HCEC 1CT (cell line): ENCODE results near the gene RAI1.

Experiments used
- DNase-seq: peaks from one replicate; pipeline ENCODE4 v3.0.0-alpha.2; 2017

RAI1 gene

GRCh38 chr17:17737961-17738894, 57.0 kb downstream of the RAI1 start:
- DNase-seq: no peak

GRCh38 chr17:17738901-17739300, 57.6 kb downstream of the RAI1 start:
- DNase-seq: no peak

GRCh38 chr17:17739388-17740066, 58.3 kb downstream of the RAI1 start:
- peak; percentile 63 for DNase-seq

GRCh38 chr17:17740615-17741348, 59.5 kb downstream of the RAI1 start:
- DNase-seq: no peak

GRCh38 chr17:17741349-17742023, 60.2 kb downstream of the RAI1 start:
- no peak for DNase-seq

GRCh38 chr17:17742133-17742621, 60.9 kb downstream of the RAI1 start:
- no peak for DNase-seq

- no peak for DNase-seq
These were observed 61.6 kb downstream of the RAI1 start for GRCh38 chr17:17742688-17743390.

- DNase-seq: no peak
These were observed 62.3 kb downstream of the RAI1 start for GRCh38 chr17:17743391-17744112.

GRCh38 chr17:17744116-17744515, 62.9 kb downstream of the RAI1 start:
- DNase-seq: no peak

GRCh38 chr17:17745476-17746455, 64.5 kb downstream of the RAI1 start:
- DNase-seq: no peak

- DNase-seq: no peak
These were observed 66.9 kb downstream of the RAI1 start for GRCh38 chr17:17748179-17748578.

- no peak for DNase-seq
These were observed 67.3 kb downstream of the RAI1 start for GRCh38 chr17:17748604-17749003.

- DNase-seq: no peak
These were observed 67.9 kb downstream of the RAI1 start for GRCh38 chr17:17749025-17749772.

- no peak for DNase-seq
These were observed 68.7 kb downstream of the RAI1 start for GRCh38 chr17:17749921-17750320.

GRCh38 chr17:17750881-17751280, 69.6 kb downstream of the RAI1 start:
- DNase-seq: no peak

- no peak for DNase-seq
These were observed 70.3 kb downstream of the RAI1 start for GRCh38 chr17:17751489-17752088.

- peak; percentile 92 for DNase-seq
These were observed 71.0 kb downstream of the RAI1 start for GRCh38 chr17:17752089-17752820.

- no peak for DNase-seq
These were observed 71.6 kb downstream of the RAI1 start for GRCh38 chr17:17752821-17753321.
